HS-5 (cell line): ENCODE data around the gene SEZ6L2.
"Not testable (repeated sequence)": the region's sequence is repeated elsewhere in the genome, so short reads cannot be mapped to it uniquely, and the experiment has no call there.

Experiments used
- DNase-seq: peaks from one replicate; pipeline ENCODE4 v3.0.0-alpha.2; 2012; ENCODE audit warnings: low read depth

The SEZ6L2 gene

DNA sequence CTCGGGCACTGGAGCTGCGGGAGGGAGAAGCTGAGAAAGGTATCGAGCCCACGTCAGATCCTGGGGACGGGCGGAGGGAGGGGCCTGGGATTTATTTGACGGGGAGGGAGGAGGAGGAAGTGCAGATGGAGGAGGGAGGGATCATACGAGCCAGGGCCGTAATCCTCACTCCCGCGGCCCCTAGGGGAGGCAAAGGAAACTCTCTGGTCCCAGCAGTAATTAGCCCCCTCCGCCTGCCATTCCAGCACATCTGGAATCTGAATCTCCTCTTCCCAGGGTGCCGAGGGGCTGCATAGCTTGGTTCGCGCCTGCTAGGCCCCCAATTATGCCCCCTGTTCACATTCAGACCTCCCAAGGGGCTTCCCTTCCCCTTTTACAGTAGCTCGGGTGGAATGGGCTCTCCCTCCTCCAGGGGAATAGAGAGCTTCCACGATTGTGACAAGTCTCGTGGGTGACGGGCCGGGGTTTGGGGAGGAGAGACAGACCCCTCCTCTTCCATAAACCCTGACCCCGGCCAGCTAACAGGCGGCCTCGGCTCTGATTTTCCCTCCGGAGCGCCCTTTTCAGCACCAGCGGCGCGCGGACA is at the start of gene SEZ6L2:
Gene SEZ6L2 (minus strand): TSS at position 35 of the 586 bp plus-strand sequence. CDS start 531 bp downstream, outside the sequence.
- DNase-seq, result peak; percentile 79

DNA sequence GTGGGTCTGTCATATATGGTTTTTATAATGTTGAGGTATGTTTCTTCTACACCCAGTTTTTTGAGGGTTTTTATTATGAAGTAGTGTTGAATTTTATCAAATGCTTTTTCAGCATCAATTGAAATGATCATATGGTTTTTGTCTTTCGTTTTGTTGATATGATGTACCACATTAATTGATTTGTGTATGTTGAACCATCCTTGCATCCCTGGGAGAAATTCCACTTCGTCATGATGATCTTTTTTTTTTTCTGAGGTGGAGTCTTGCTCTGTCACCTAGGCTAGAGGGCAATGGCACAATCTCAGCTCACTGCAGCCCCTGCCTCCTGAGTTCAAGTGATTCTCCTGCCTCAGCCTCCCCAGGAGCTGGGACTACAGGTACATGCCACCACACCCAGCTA is 48.5 kb upstream of the SEZ6L2 start:
- no peak for DNase-seq

DNA sequence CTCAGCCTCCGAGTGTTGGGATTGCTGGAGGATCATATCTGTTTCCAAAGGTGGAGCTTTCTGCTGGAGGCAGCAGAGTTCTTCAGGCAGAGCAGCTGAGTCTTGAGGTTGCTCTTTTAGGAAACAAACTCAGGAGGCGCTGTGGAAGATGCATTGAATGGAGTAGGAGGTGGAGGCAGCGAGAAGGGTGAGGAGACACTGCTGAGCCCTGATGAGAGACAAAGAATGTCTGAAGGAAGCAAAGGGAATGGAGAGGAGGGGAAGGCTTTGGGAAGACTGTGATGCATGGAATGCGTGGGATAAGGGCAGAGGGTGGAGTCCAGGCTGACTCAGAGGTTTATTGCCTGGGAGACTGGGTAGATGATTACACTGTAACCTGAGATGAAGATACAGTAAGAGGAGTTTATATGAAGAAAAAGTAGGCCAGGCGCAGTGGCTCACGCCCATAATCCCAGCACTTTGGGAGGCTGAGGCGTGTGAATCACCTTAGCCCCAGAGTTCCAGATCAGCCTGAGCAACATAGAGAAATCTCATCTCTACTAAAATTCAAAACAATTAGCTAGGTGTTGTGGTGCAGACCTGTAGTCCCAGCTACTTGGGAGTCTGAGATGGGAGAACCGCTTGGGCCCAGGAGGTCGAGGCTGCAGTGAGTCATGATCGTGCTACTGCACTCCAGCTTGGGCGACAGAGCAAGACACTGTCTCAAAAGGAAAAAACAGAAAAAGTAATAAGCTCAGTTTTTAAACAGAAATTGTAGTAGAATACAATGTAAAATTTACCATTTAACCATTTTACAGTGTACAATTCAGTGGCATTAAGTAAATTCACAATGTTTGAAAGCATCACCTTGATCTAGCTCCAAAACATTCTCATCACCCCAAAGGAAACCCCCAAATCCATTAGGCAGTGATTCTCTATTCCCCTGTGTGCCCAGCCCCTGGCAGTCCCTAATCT is 44.8 kb upstream of the SEZ6L2 start:
- DNase-seq, result peak; percentile 99

DNA sequence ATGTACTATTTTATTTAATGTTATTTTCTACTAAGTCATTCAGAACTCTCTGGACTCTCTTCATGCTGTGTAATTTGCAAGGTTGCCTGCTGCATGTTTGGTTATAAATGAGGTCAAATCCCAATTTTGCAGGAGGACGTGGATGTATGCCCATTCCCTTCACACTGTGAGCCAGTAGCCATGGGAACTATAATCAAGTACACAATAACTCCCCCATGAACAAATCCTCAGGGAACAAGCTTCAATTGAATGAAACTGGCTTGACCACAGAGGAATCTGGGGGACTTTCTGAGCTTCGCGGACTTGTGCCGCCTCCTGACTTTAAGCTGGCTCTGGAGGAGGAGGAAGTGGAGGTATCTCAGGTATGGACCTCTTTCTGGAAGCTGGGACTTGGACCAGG is 41.3 kb upstream of the SEZ6L2 start:
- no peak for DNase-seq

DNA sequence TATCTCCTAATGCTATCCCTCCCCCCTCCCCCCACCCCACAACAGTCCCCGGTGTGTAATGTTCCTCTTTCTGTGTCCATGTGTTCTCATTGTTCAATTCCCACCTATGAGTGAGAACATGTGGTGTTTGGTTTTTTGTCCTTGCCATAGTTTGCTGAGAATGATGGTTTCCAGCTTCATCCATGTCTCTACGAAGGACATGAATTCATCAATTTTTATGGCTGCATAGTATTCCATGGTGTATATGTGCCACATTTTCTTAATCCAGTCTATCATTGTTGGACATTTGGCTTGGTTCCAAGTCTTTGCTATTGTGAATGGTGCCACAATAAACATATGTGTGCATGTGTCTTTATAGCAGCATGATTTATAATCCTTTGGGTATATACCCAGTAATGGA is 32.4 kb upstream of the SEZ6L2 start:
- not testable (repeated sequence) for DNase-seq

DNA sequence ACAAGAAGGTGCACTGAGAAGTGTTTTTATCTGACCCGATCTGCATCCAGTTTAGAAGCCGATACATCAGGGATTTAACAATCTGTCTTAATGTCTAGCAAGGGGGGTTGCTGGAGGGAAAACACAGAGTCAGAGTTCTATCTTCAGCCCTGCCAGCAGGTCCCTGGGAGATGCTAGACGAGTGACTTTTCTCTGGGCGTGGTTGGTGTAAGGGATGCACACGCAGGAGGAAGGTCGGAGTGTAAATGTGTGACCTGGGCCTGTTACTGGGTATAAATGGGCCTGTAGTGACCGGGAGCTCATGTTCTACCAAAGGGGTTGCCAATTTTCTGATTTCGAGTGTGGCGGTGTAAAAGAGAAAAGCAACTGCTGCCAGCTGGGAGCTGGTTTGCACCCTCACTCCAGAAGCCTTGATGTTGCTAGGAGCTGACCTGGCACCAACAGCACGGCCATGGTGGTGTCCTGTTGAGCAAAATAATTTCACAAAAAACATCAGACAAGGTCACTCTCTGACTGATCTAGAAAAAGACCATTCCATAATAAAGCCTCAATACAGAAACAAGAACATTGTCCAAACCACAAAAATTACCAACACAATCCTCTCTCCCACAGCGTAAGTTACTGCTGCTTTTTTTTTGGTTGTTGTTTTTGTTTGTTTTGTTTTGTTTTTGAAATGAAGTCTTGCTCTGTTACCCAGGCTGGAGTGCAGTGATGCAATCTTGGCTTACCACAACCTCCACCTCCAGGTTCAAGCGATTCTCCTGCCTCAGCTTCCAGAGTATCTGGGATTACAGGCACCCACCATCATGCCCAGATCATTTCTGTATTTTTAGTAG is 27.9 kb upstream of the SEZ6L2 start:
- no peak for DNase-seq

DNA sequence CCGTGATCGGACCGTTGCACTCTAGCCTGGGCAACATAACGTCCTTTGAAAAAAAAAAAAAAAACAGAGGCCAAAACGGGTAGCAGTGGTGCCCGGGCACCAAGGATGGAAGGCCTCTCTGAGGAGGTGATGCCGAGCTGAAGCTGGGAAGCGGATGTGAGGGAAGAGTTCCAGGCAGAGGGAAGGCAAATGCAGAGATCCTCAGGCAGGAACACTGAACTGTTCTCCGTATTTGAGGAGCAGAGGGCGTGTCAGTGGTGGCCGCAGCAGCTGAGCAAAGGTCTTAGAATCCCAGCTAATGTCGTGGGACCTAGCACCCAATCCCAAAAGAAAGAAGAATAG is 27.3 kb upstream of the SEZ6L2 start:
- no peak for DNase-seq

DNA sequence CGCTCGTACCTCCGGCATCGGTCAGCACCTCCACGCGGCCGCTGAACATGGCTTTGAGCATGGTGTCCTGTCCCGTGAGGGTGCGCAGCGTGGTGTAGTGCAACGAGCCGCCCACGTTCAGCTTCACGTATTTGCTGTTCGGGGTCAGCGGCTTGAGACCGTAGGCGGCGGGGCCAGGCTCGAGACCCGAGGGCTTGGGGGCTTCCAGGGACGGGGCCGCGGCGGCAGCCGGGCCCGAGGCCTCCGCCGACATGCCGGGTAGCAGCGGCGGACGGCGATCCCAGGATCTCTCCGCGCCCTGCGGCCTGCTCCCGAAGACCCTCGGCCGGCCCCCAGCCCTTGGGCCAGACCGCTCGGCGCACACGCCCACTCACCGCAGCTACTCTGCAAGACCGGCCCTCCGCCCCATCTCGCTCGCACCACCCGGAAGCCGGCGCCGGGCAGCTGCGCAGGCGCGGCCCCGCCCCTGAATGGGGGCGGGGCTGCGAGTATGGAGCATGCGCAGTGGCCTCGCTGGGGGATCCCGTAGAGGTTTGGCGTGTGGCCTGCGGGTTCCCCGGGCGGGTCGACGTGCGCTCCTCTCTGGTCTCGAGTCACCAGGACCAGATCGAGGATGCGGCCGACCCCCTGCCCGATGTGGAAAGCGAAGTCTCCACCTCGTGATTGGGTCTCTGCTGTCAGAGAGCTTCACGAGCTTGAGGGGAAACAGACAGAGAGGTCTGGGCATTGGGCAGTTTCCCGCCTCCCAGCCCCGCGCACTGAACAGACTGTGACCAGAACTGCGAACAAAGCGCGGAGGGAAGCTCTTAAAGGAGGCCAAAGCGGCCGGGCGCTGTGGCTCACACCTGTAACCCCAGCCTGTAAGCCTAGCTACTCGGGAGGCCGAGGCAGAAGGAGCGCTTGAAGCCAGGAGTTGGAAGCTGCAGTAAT is 26.7 kb upstream of the SEZ6L2 start, which contains the start of gene KCTD13:
Gene KCTD13 (minus strand): TSS at position 446 of the 930 bp plus-strand sequence. CDS start 193 bp downstream, at position 253.
- peak; percentile 61 for DNase-seq

DNA sequence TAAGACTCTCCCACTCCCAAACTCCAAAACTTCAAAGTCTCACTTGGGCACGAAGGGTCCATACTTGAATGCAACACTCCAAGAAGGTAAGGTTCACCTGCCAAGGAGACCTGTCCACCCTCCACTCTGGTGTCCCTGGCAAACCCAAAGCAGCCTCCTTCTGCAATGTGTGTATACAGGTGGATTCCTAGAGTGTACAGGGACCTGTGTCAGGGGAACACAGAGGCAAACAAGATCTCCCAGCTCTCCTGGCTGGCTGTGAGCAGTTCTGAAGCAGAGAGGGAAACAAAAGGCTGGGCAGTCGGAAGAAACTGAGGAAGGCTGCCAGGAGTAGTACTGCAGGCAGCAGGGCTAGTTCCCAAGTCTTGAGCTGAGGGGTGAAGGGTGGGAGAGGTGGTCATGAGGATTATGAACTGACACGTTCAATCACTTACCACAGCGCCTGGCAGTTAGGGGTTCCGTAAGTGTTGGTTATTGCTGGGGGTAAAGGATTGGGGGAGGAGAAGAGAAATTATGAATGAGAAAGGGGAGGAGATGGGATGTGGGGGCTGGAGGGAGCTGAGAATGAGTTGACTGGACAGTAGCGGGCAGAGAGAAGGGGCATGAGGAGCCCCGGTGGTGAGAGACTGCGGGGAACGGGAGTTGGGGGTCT is 25.9 kb upstream of the SEZ6L2 start:
- no peak for DNase-seq

DNA sequence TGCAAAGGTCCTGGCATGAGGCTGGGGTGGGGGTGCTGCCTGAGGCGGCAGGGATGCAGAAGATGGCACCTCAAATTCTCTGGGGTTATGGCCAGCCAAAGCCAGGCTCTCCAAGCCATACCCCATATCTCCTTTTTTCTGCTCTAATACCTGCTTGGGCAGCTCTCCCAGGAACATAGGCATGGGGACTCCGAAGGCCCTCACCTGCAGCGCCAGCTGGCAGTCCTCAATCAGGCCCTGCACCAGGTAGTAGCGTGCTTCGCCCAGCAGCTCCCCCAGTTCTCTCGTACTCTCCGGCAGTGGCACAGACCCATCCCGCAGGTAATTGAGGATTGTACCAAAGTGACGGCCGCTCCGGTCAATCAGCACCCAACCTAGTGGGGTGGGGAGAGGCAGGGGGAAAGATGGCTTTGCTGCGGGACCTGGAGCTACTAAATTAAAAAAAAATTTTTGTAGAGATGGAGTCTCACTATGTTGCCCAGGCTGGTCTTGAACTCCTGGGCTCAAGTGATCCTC is 23.7 kb upstream of the SEZ6L2 start:
- no peak for DNase-seq

DNA sequence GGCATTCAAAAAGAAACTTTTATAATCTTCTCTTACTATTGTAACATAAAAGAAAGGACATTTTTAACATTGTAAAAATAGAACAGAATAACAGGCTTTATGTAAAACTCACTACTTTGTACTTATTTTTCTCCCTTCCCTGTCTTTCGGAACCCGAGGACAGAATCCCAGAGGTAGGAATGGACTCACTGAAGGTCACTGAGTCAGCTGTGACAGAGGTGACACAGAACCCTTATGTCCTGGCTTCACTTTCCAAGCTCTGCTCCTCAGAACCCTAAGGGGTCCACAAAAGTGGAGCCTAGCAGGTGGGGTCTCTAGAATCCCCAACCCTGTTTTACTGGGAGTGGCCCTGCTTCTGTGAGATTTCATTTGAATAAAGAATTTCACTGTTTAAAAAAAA is 23.0 kb upstream of the SEZ6L2 start:
- DNase-seq, result no peak

DNA sequence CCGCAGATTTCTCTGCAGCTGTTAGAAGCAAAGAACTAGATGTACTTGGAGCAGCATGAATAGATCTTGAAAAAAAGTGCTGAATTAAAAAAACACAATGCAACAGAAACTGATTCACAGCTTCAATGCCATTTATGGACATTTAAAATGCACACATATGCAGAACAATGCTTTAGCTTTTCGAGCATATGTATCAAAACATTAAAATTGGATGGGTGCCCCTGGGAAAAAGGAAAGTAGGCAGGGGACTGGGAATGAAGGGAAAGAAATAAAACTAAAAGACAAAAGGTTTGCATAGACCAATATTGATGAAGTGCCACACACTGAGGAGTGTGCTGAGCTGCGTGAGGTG is 21.7 kb upstream of the SEZ6L2 start:
- DNase-seq, result no peak

DNA sequence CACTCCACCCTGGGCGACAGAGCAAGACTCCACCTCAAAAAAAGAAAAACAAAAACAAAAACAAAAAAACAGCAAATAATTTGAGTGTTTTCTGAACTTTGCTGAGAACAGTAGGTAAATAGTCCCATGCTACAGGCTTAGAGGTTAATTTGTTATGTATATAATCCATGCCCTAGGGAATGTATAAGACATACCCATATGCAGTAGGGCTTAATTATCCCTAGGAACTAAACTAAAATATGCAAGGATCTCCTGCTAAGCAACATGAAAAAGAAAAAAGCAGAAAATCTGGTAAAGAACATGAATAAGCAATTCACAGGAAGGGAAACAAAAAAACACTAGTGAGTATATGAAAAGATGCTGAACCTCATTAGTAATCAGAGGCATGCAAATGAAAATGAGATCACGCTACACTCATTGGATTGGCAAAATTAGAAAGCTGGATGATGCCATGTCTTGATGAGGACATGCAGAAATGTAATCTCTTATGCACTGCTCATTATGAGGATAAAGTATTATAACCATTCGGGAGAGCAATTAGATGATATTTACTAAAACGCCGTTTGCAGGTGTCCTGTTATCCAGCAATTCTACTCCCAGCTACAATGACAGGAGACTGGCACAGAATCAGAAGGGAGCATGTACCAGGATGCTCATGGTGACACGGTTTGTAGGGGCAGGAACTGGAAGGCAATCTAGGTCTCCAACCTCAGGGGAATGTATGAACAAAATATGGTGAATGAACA is 21.1 kb upstream of the SEZ6L2 start:
- no peak for DNase-seq

DNA sequence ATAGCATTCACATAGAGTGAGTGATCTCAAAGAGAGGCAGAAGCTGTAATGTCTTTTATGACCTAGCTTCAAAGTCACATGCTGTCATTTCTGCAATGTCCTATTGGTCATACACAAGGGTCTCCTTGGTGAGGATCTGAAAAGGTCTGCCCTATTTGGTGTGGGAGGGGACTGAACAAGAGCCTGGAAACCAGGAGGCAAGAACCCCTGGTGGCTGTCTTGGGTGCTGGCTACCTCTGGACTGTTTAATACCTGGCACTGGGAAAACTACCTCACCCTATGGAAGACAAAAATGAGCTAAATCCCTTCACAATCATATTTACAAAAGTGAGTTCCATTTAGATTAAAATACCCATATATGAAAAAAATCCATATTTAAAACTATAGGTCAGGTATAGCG is 17.6 kb upstream of the SEZ6L2 start:
- DNase-seq, result no peak

DNA sequence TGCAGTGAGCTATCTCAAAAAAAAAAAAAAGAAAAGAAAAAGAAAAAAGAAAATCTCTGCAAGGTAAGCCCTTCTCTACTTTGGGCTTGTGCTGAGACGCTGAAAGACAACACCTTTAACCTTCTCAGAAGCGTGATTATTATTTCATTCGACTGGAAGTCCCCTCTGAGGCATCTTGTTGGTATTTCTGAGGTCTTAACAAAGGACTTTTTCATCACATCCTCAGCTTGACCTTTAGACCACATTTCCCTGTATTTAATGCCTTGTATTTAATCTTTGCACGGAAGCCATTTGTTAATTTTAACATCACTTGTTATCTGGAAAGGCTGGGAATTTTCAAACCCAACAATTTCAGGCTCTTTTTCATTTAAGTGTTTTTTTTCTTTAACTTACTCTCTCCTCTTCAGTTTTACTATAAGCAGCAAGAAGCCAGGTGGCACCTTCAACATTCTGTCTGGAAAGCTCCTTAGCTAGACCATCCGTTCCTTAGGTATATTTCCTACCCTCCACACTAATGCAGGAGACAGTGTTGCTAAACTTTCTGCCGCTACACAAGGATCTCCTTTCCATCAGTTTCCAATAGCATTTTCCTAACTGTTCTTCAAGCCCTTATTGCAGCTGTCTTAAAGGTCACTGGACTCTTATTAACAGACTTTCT is 16.4 kb upstream of the SEZ6L2 start:
- DNase-seq, result peak; percentile 43

DNA sequence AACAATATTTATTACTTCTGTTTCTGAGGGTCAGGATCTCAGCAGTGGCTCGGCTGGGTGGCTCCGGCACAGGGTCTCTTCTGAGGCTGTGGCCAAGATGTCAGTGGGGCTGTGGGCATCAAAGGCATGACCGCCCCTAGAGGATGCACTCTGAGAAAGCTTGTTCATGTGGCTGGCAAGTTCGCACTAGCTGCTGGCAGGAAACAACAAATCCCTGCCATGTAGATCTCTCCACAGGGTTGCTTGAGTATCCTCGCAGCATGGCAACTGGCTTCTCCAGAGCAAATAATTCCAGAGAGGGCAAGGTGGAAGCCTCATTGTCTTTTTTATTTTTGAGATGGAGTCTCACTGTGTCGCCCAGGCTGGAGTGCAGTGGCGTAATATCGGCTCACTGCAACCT is 14.2 kb upstream of the SEZ6L2 start:
- no peak for DNase-seq

DNA sequence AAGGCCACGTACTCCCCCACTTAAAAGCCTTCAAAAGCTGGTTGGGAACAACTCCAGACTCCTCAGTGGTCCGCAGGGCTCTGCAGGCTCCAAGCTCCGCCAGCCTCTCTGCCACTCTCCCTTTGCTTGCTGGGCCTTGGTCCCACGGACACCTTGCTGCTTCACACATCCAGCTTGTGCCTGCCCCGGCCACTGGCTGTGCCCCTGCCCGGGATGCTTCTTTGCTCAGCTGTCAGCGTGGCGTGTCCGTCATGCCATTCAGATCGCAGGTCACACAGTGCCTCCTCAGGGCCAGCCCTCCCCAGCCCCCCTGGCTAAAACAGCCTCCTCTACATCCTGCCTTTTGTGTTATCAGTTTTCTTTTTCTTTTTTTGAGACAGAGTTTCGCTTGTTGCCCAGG is 12.7 kb upstream of the SEZ6L2 start:
- no peak for DNase-seq

DNA sequence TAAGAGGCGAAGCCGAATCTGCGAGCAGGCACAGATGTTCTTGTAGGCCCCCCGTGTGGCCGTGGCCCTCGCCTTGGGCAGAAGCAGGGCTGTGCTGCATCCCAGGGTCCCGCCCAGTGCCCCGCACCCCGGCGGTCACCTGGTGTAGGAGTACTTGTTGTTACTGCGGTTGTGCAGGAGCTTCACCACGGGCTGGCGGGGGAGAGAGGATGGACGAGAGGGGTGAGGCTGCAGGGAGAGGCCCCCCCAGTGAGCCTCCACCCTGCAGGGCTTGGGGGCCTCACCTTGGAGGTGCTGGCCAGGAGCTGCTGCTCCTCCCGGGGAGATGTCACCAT is 12.3 kb upstream of the SEZ6L2 start:
- no peak for DNase-seq

DNA sequence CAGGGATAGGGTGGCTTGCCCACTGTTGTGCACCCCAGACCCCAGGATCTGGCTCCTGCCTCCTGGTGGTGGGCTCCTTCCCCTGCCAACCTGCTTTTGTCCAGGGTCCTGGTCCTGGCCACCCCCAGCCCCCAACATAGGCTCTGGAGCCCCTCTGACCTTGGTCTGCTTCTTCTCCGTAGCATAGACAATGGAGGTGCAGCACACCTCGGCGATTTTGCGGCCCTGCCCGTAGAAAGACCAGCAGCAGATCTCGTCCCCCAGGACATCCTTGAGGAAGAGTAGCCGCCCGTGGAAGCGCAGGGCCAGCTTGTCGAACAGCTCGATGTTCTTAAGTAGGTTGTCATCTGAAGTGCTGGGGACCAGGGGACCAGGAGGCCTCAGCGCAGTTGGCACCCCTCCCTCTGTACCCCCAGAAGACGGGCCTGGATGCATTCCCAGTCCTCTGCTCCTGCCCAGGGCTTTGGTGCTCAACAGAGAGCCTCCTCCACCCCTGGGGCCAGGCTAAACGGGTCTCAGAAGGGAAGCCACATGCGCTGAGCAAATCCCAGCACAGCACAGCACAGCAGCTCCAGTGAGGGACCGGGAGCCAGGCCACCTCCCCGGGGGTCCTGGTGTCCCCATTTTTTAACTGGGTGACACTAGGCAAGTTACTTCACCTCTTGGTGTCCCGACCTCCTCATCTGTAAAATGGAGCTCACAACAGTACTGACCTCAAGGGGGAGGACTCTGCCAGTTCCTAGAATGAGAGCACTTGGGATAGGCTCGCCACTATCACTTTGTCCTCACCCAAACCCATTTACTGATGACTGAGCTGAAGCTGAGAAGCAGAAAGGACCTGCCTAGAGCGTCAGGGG is 11.7 kb upstream of the SEZ6L2 start:
- no peak for DNase-seq
